Cortex of kidney (tissue), 1 donor: ENCODE measurements around the gene RSL24D1.

Experiments used
- DNase-seq: peaks from one replicate; lab custom pipeline; 2025; lab: John Stamatoyannopoulos, UW

The RSL24D1 gene

GRCh38 chr15:55196458-55197361, at the start of gene RSL24D1:
Gene RSL24D1 (minus strand): TSS chr15:55196941. CDS start chr15:55196890, 51 bp downstream.
- DNase-seq, result peak; percentile 72

DNA sequence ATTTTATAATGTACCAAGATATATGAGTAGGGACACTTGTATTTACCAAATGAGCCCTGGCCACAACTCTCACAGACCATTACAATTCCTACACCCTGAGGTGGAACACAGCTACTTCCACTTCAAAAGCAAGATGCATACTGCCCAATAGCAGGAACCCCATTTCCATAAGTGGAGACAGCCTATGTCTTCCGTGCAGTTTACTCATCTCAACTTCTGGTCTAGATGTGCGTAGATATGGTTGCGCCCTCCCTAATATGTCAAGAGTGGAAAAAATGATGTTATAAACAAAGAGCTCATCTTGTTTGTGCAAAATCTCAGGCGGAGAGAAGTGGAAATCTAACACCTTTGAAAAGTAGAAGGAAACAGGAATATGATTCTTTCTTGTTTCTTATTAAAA, 48.3 kb upstream of the RSL24D1 start:
- DNase-seq, result no peak

DNA sequence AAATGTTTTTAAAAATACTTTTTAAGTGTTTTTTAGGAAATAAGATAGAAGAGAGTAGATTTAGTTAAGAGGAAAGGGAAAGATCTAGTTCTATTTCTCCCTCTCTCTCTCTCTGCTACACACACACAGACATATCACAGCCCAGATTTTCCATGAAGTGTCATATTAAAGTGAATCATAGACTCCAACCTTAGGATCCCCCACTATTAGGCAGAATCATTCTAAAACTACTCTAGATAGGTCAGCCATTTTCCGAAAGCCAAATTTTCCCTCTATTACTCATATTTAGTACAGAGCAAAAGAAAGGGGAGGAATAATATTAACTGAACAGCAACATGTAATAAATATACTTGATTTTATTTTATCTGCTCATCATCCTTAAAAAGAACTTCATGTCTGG, 45.1 kb upstream of the RSL24D1 start:
- no peak for DNase-seq

GRCh38 chr15:55241186-55241585, 44.4 kb upstream of the RSL24D1 start:
- DNase-seq, result no peak

DNA sequence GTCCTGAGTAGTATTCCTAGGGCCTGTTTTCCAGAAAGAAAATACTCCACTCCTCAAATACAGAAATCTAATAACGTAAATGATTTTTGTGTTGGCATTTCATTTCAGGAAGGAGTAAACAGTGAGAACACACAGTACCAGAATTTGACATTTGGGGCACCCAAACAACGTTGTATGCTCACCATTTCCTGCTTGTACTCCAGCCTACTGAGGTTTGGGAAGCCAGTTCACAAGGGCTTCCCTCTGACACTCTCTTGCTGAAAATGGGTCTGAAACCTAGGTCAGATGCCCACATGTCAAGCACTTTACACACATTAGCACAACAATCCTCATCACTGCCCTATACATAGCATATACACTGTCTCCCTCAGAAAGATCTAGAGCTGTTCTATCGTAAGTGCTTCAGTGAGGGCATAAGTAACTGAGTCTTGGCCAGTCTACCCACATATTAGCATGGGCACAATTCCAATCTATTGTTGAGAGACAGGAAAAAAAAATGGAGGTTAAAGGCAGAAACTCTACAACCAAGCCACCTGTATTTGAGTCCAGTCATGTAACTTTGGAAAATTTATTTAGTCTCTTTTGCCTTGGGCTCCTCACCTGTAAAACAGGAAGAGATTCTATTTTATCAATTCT, 43.5 kb upstream of the RSL24D1 start:
- DNase-seq, result no peak

DNA sequence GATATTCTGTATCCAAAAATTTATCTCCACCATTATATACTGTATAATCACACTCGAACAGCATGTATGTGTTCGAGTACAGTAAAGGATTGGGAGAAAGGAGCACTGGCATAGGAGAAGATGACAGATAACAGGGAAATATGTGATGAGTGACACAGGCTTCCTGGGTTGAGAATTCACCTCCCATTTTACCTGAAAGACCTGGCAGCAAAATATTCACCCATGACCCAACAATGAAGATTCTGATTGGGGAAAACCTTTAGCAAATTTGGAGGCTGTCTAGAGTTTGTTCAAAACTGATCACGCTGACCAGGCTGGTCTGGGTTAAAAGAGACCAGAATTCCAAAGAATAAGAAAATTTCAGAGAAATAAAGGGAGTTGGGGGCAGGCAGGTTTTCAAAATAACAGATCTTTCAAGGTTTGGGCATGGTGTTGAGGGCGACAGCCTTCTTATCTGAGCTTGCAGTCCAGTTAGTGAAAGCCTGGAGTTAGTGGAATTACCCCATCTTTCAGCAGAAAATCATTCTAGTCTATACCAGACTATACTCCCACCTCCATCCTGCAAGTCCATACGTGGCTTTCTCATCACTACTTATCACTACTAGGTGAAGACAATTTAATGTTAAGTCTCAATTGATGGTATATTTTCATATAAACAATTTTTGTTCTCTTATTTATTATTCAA, 42.8 kb upstream of the RSL24D1 start:
- no peak for DNase-seq

DNA sequence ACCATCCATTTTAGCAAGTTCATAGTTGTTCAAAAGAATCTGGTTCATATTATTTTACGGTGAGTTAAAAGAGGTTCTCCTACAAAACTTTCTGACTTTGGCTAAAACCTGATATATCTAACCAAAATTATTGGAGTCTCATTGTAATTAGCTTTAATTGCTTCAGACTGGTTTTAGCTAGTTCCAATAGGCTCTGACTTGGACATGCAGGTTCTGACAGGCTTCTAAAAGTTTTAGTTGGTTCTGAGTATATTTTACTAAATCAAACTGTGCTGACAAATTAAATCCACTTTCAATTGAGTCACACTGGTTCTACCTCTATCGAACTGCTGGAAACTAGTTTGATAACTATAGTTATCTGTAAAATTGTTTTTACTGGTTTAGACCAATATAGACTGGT, 42.1 kb upstream of the RSL24D1 start:
- DNase-seq, result no peak

DNA sequence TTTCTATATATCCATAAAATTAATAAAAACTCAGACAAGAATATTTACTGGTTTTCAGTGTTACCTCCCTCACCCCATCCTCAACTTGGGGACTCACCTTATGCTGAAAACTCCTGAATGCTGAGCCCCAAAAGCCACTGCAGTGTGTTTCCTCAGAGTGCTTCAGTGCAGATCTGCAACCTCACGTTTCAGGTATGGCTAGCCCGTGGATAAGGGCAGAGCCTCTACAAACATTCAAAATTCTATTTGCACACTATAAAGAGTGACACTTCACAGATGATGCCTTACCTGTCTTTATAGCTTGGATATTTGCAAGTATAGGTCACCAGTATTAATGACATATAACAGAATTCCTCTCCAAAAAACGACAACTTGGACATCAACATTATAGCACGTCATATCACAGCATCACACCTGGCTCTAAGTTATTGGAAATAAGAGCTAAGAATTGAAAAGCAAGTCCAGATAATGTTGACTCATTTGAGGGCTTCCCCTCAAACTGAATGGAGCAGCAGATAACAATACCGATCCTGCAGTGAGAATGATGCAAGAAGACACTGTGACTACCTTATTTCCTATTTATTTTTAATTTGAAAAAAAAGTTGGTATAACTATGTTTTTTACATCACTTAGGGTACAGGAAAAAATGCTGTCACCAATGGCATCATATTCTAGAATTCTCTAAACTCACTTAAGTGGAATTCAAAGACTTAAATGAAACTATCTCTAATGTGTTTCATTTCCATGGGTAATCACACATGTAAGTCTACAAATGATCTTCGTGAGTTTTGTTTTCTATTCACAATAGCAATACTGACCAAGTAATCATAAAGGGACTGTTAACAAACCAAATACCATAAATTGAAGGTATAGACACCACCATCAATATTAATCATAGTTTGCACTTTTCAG, 40.7 kb upstream of the RSL24D1 start:
- DNase-seq, result no peak

DNA sequence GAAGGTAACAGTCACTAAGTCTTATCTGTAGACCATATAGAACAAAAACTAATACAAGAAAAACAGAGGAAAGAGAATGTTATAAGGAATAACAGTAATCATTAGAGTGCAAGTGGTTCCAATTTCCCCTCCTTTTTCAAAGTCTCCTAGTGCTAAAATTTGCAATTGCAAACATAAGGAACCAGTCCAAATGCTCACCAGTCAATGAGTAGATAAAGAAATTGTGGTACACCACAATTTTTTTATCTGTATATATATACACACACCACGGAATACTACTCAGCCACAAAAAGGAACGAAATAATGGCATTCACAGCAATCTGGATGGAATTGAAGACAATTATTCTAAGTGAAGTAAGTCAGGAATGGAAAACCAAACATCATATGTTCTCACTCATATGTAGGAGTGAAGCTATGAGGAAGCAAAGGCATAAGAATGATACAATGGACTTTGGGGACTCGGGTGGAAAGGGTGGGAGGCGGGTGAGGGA, 38.9 kb upstream of the RSL24D1 start:
- DNase-seq, result no peak

GRCh38 chr15:55234800-55235104, 38.0 kb upstream of the RSL24D1 start:
- DNase-seq, result no peak

- no peak for DNase-seq
These were observed 37.5 kb upstream of the RSL24D1 start for GRCh38 chr15:55234104-55234799.

- DNase-seq, result no peak
These were observed 34.7 kb upstream of the RSL24D1 start for GRCh38 chr15:55231455-55231854.

GRCh38 chr15:55230953-55231352, 34.2 kb upstream of the RSL24D1 start:
- no peak for DNase-seq

DNA sequence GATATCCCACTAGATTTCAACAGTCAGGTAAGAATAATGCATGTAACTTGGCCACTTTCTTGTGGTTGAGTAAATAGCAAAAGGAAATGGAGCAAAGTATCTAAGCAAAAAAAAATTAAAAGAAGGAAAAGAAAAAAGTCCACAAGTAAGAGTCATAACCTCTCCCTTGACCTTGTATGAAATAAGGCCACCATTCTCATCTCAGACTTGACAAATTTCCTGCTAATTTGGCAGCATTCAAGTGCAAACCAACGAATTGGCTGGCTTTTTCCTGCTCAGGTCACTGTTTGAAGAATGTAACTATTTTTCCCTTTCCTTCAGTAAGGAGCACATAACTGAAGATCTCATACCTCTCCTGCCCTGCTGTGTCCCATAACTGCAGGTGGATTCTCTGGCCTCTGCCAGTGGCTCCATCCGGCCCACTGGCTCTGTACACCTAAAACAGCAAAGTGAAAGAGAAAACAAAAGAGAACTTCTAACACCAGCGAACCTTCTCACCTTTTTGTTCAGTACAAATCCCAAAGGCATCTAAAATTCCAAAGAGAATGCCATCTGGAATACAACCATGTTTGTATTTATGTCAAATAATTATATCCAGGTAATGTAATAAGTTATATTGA, 33.4 kb upstream of the RSL24D1 start:
- no peak for DNase-seq

- DNase-seq, result no peak
These were observed 29.4 kb upstream of the RSL24D1 start for GRCh38 chr15:55226127-55226526.

DNA sequence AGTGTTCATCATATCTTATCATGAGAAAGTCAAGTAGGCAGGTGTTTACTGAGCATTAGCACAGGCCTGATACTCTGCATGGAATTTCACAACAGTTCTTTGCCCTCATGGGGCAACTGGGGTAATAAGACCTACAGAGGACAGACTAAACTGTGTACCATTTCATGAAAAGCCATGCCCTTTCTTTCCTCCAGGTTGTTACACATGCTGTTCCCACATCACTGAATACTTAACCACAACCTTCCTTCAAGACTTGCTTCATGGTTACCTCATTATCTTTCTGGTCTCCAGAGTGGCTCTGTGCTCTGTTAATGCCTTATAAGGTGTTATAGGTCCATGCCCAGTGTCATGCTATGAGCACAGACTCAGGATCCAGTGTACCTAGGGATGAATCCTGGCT, 28.2 kb upstream of the RSL24D1 start:
- no peak for DNase-seq

GRCh38 chr15:55222588-55222987, 25.8 kb upstream of the RSL24D1 start:
- DNase-seq, result no peak

DNA sequence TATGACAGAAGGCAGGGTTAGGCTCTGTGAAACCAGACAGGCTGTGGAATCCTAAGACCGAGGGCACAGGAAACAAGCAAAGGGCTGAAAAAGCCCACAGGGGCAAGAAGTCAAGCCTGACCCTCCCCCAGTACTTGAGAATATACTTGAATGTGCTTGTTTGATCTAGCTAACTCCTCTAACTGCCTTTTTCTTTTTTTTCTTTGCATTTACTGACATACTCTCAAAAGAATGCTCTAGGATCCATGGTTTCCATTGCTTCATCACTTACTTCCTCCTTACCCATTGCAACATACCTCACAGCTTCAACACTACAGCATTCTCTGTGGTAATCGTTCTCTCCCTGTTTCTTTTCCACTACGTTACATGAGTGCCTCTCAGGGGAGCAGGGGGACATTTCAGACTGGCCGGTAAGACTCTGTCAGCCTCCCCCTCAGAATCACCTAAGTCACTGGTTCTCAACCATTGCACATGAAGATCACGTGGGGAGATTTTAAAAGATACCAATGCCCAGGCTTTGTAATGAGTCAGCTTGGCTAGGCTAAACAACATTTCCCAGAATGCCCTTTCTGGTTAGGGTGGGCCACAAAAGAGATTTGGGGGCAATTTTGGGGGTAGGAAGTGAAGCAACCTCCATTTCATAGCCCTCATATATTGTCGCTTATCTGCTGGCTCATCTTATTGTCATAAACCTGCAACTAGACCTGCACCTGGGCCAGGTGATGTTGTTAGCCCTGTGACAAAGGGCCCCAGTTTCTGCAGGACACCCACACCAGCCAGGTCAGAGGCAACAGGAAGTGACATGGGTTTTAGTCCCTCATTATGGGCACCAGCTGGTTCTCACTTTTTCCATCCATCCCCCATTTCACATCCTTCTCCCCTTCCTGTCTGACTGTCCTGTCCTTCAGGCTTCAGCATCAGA, 24.6 kb upstream of the RSL24D1 start:
- no peak for DNase-seq

GRCh38 chr15:55220606-55221005, 23.9 kb upstream of the RSL24D1 start:
- no peak for DNase-seq

GRCh38 chr15:55218056-55218455, 21.3 kb upstream of the RSL24D1 start:
- DNase-seq, result no peak
